ENCODE results near the gene TNFRSF8. TPM values are rescaled to one million over a fixed set of nuclear protein-coding genes. Genes with fewer than 3 reads are reported as not detected.
A peak's percentile ranks its signal among the peaks of the same experiment; 100 is the strongest.

Gene TNFRSF8
- total and polyA plus RNA-seq, 2 of the 4 experiments (the other 2 are of a cell fraction), result under 0.01 to 0.31 TPM

- H3K27me3 ChIP-seq (ENCODE audit: control insufficient read depth, insufficient read depth, low read length), result no peaks in the 10 kb centered on the region
- H3K9me1 ChIP-seq (ENCODE audit: insufficient read depth, low read length), result no peaks in the 10 kb centered on the region
- H2BK15ac ChIP-seq (ENCODE audit: low read depth, low read length), result no peak overlapping the region; the same call in 2 of the 3 replicates
- peak overlapping the region; percentile 2; the same call in 1 of the 2 replicates for H3K18ac ChIP-seq (ENCODE audit: low read depth, low read length)
- no peaks in the 10 kb centered on the region for H3K36me3 ChIP-seq (ENCODE audit: control insufficient read depth, insufficient read depth, low read length)
- no peak overlapping the region for H2AK5ac ChIP-seq (ENCODE audit: low read depth, low read length)
- DNase-seq (peak; percentile 63), ATAC-seq (ENCODE audit: low read depth) (peak; percentile 60; the same call in 1 of the 2 replicates)
- H3K4me1 ChIP-seq (ENCODE audit: control insufficient read depth, insufficient read depth, low read length), result peaks cover 7% of the 10 kb centered on the region
- dilution Hi-C loops (cut with HindIII; ENCODE audit: low sequenced_read_pairs, unreplicated experiment) (no loop called here), in situ Hi-C loops (cut with MboI; ENCODE audit: low sequenced_read_pairs) (no loop called here), intact Hi-C loops (cut with micrococcal nuclease) (no loop called here)
- no peak overlapping the region for H3K9ac ChIP-seq (ENCODE audit: low read depth, low read length)
- no peaks in the 10 kb centered on the region for H3K79me1 ChIP-seq (ENCODE audit: low read depth in 1 of 2, low read length in 2 of 2)
- no peak overlapping the region for H2BK20ac ChIP-seq (ENCODE audit: low read depth, low read length)
- no peak overlapping the region for H3K27ac ChIP-seq (ENCODE audit: insufficient read depth, low read length)
- no peaks in the 10 kb centered on the region for H3K9me3 ChIP-seq (ENCODE audit: control insufficient read depth, insufficient read depth, low read length)
- POLR2A ChIA-PET (ENCODE audit: unreplicated experiment), result interaction anchor here (0.5 kb wide), 1 partner anchor 403 kb away, joined by 4 read pairs; no protein-coding TSS in a partner anchor
- 80% methylated on average over 3 of the region's 7 CpGs; no CpG with 5 or more reads in 1 of the 2 experiments for WGBS, 2 experiments (ENCODE audit: extremely low coverage in 2 of 2, insufficient read length in 1 of 2)
- H3K4me3 ChIP-seq (ENCODE audit: insufficient read depth, low read depth, low read length), result no peak overlapping the region
- no peak overlapping the region for H3K23ac ChIP-seq (ENCODE audit: low read depth, low read length)
- no peak overlapping the region for H3K4ac ChIP-seq (ENCODE audit: low read depth, low read length)
- H4K20me1 ChIP-seq (ENCODE audit: insufficient read depth, low read length), result no peaks in the 10 kb centered on the region
- BruUV-seq (replicated peaks), result no TSS peak
- H2AFZ ChIP-seq (replicated peaks; ENCODE audit: low read length, poor library complexity), result no peak overlapping the region
- no peak overlapping the region for H3K14ac ChIP-seq (replicated peaks; ENCODE audit: low read depth, low read length)
- no peak overlapping the region for H3K4me2 ChIP-seq (ENCODE audit: low read depth, low read length)
- CTCF ChIA-PET, result interaction anchor here (0.9 kb wide), 1 partner anchor 12 kb away, joined by 3 read pairs; no protein-coding TSS in a partner anchor
- peak overlapping the region; percentile 43; the same call in 1 of the 2 replicates for H4K91ac ChIP-seq (ENCODE audit: insufficient read depth, low read depth, low read length)
- H4K8ac ChIP-seq (ENCODE audit: low read depth in 2 of 2, low read length in 2 of 2), result no peak overlapping the region
- 0 out of 2 replicates have a peak overlapping the region, but pooled peaks have one; percentile 8 for H2BK120ac ChIP-seq (ENCODE audit: low read depth, low read length)
- no peak overlapping the region for H2AK9ac ChIP-seq (replicated peaks; ENCODE audit: low read depth, low read length, poor library complexity)
- TF ChIP-seq MXI1 (IDR thresholded peaks at IDR 0.05; ENCODE audit: borderline replicate concordance, low read depth, low read length), result 0 out of 2 replicates have a peak, but pooled peaks have one; percentile 20
- TF ChIP-seq MAZ (IDR thresholded peaks at IDR 0.05; ENCODE audit: borderline replicate concordance, low read depth, low read length), result no peak
- no peak overlapping the region for H4K5ac ChIP-seq (ENCODE audit: low read depth, low read length)
- H2BK5ac ChIP-seq (ENCODE audit: low read depth, low read length, poor library complexity, severe bottlenecking), result no peak overlapping the region
- H3K56ac ChIP-seq (ENCODE audit: extremely low read depth, insufficient read depth, low read length), result no peak overlapping the region
These were observed 50.6 kb downstream of the TNFRSF8 start for GRCh38 chr1:12113433-12114339.

Data from IMR-90 (cell line).